Neural progenitor cell (in vitro differentiated cells): ENCODE measurements around the gene TMEM266. TPM values are rescaled to one million over a fixed set of nuclear protein-coding genes. Genes with fewer than 3 reads are reported as not detected.

Experiments used
- DNase-seq: peaks from one replicate; pipeline ENCODE4 v3.0.0-alpha.2; 2016; ENCODE audit warnings: low spot score
- H2AFZ ChIP-seq: fragments of 200-600 bp; sonication (generic); replicated peaks from 2 replicates; pipeline ENCODE4 v1.6.1; 2016; ENCODE audit warnings: antibody characterized with exemption
- H3F3A ChIP-seq: fragments of 200-600 bp; sonication (generic); 2 replicates; pipeline ENCODE4 v1.6.1; 2016; ENCODE audit warnings: antibody characterized with exemption, low read depth
- H3K27ac ChIP-seq: fragments of 200-600 bp; sonication (generic); 2 replicates; pipeline ENCODE4 v1.5.1; 2016; ENCODE audit warnings: mild to moderate bottlenecking
- H3K27me3 ChIP-seq: fragments of 200-600 bp; sonication (generic); 2 replicates; pipeline ENCODE4 v1.6.1; 2016; ENCODE audit warnings: mild to moderate bottlenecking, moderate library complexity
- H3K36me3 ChIP-seq: fragments of 200-600 bp; sonication (generic); 2 replicates; pipeline ENCODE4 v1.5.1; 2016
- H3K4me1 ChIP-seq: fragments of 200-600 bp; sonication (generic); 2 replicates; pipeline ENCODE4 v1.6.1; 2016; ENCODE audit warnings: mixed run types
- H3K4me2 ChIP-seq: fragments of 200-600 bp; sonication (generic); 2 replicates; pipeline ENCODE4 v1.6.1; 2016
- H3K4me3 ChIP-seq: fragments of 200-600 bp; sonication (generic); 2 replicates; pipeline ENCODE4 v1.5.1; 2016
- H3K79me2 ChIP-seq: fragments of 200-600 bp; sonication (generic); 2 replicates; pipeline ENCODE4 v1.6.1; 2016; ENCODE audit warnings: low read depth
- H3K9ac ChIP-seq: fragments of 200-600 bp; sonication (generic); 2 replicates; pipeline ENCODE4 v1.6.1; 2016
- H3K9me3 ChIP-seq: fragments of 200-600 bp; sonication (generic); 2 replicates; pipeline ENCODE4 v1.5.1; 2016; ENCODE audit warnings: low read depth
- H4K20me1 ChIP-seq: fragments of 200-600 bp; sonication (generic); 2 replicates; pipeline ENCODE4 v1.6.1; 2016; ENCODE audit warnings: low read depth
- H3K27ac Mint-ChIP-seq: 3 replicates; pipeline ENCODE4 v1.8.0; 2021; ENCODE audit warnings: mixed read lengths
- H3K27me3 Mint-ChIP-seq: 2 replicates; pipeline ENCODE4 v1.8.0; 2022; ENCODE audit warnings: low read depth, mild to moderate bottlenecking, inconsistent platforms, moderate library complexity, mixed read lengths; ENCODE audit not compliant: insufficient read depth
- H3K36me3 Mint-ChIP-seq: 3 replicates; pipeline ENCODE4 v1.8.0; 2021; ENCODE audit warnings: mixed read lengths
- H3K4me1 Mint-ChIP-seq: 3 replicates; pipeline ENCODE4 v1.8.0; 2021; ENCODE audit warnings: mixed read lengths
- H3K4me3 Mint-ChIP-seq: 3 replicates; pipeline ENCODE4 v1.8.0; 2021; ENCODE audit warnings: mild to moderate bottlenecking, moderate library complexity, mixed read lengths
- H3K9me3 Mint-ChIP-seq: 3 replicates; pipeline ENCODE4 v1.8.0; 2020; ENCODE audit warnings: mixed read lengths
- CTCF ChIP-seq: fragments of 200-600 bp; sonication (generic); IDR thresholded peaks from 2 replicates; pipeline ENCODE4 v1.5.1; 2017; ENCODE audit warnings: antibody characterized with exemption, mild to moderate bottlenecking
- EZH2 ChIP-seq: fragments of 200-600 bp; sonication (generic); IDR thresholded peaks from 2 replicates; pipeline ENCODE4 v1.6.1; 2017; ENCODE audit warnings: antibody characterized with exemption, mild to moderate bottlenecking, moderate library complexity
- EZH2phosphoT487 ChIP-seq: fragments of 200-600 bp; sonication (generic); IDR thresholded peaks from 2 replicates; pipeline ENCODE4 v1.6.1; 2017; ENCODE audit warnings: antibody characterized with exemption
- total RNA-seq: library from RNA; depleted of rRNA; stranded (reverse); fragments of >200 nt; gene quantifications from 2 replicates; pipeline ENCODE4 v1.2.3, GENCODE V29; 2015; ENCODE audit warnings: low replicate concordance

The TMEM266 gene
- total RNA-seq, 1 donor from 2014 or later: 0.43 TPM

GRCh38 chr15:76118767-76119166 is 59.0 kb downstream of the TMEM266 start:
- no peaks in the 10 kb centered on the region for H4K20me1 ChIP-seq
- peaks cover 12% of the 10 kb centered on the region for H3K4me1 ChIP-seq
- Mint-ChIP-seq H3K36me3 (no peaks in the 10 kb centered on the region), H3K27me3 (no peaks in the 10 kb centered on the region), H3K4me3 (no peak overlapping the region), H3K9me3 (no peaks in the 10 kb centered on the region), H3K4me1 (peaks cover 3% of the 10 kb centered on the region), H3K27ac (no peak overlapping the region)
- H3K79me2 ChIP-seq: no peaks in the 10 kb centered on the region
- H2AFZ ChIP-seq: no peak overlapping the region
- no peak overlapping the region for H3K4me3 ChIP-seq
- no peaks in the 10 kb centered on the region for H3F3A ChIP-seq
- H3K36me3 ChIP-seq: no peaks in the 10 kb centered on the region
- TF ChIP-seq EZH2phosphoT487 (no peak), CTCF (no peak), EZH2 (no peak)
- H3K27ac ChIP-seq: no peak overlapping the region
- H3K4me2 ChIP-seq: no peak overlapping the region
- H3K27me3 ChIP-seq: no peaks in the 10 kb centered on the region
- H3K9me3 ChIP-seq: no peaks in the 10 kb centered on the region
- H3K9ac ChIP-seq: no peak overlapping the region
- no peak for DNase-seq

- H3K36me3 ChIP-seq: no peaks in the 10 kb centered on the region
- H3F3A ChIP-seq: no peaks in the 10 kb centered on the region
- H2AFZ ChIP-seq: no peak overlapping the region
- no peaks in the 10 kb centered on the region for H4K20me1 ChIP-seq
- no peak overlapping the region for H3K4me2 ChIP-seq
- Mint-ChIP-seq H3K4me3 (no peak overlapping the region), H3K27me3 (no peaks in the 10 kb centered on the region), H3K9me3 (peaks cover 5% of the 10 kb centered on the region), H3K4me1 (no peaks in the 10 kb centered on the region), H3K36me3 (no peaks in the 10 kb centered on the region), H3K27ac (no peak overlapping the region)
- H3K4me1 ChIP-seq: no peaks in the 10 kb centered on the region
- H3K4me3 ChIP-seq: no peak overlapping the region
- H3K27ac ChIP-seq: no peak overlapping the region
- H3K9me3 ChIP-seq: no peaks in the 10 kb centered on the region
- no peaks in the 10 kb centered on the region for H3K79me2 ChIP-seq
- no peaks in the 10 kb centered on the region for H3K27me3 ChIP-seq
- DNase-seq: no peak
- TF ChIP-seq EZH2phosphoT487 (no peak), EZH2 (no peak), CTCF (no peak)
- no peak overlapping the region for H3K9ac ChIP-seq
These were observed 63.2 kb downstream of the TMEM266 start for GRCh38 chr15:76123031-76123430.

DNA sequence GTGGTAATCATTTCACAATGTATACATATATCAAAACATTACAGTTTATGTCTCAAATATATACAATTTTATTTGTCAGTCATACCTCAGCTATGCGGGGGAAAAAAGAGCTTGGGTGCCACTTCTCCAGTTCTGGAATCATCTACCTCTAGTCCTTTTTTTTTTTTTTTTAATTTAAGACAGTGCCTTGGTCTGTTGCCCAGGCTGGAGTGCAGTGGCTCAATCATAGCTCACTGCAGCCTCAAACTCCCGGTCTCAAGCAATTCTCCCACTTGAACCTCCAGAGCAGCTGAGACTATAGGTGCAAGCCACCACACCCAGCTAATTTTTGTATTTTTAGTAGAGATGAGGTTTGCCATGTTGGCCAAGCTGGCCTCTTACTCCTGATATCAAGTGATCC is 67.4 kb downstream of the TMEM266 start:
- no peaks in the 10 kb centered on the region for H3K4me1 Mint-ChIP-seq
- H3K4me3 Mint-ChIP-seq: no peak overlapping the region
- H3K27me3 ChIP-seq: no peaks in the 10 kb centered on the region
- no peak overlapping the region for H3K4me2 ChIP-seq
- H3K36me3 Mint-ChIP-seq: no peaks in the 10 kb centered on the region
- H3K4me3 ChIP-seq: no peak overlapping the region
- no peaks in the 10 kb centered on the region for H3F3A ChIP-seq
- H3K9me3 ChIP-seq: no peaks in the 10 kb centered on the region
- H3K4me1 ChIP-seq: peaks cover 5% of the 10 kb centered on the region
- DNase-seq: no peak
- H3K27me3 Mint-ChIP-seq: no peaks in the 10 kb centered on the region
- H2AFZ ChIP-seq: no peak overlapping the region
- H3K36me3 ChIP-seq: no peaks in the 10 kb centered on the region
- peaks cover 5% of the 10 kb centered on the region for H3K9me3 Mint-ChIP-seq
- no peak overlapping the region for H3K27ac Mint-ChIP-seq
- no peaks in the 10 kb centered on the region for H4K20me1 ChIP-seq
- TF ChIP-seq EZH2phosphoT487 (no peak), CTCF (no peak), EZH2 (no peak)
- H3K79me2 ChIP-seq: no peaks in the 10 kb centered on the region
- no peak overlapping the region for H3K9ac ChIP-seq
- no peak overlapping the region for H3K27ac ChIP-seq
